GM23338 (cell line): Measurements from ENCODE around the gene DVL2. TPM values are rescaled to one million over a fixed set of nuclear protein-coding genes. Genes with fewer than 3 reads are reported as not detected.
A peak's percentile ranks its signal among the peaks of the same experiment; 100 is the strongest.

ENCODE experiments used
- ATAC-seq: fragments of 200-7000 bp; cut with Tn5 transposase; 3 replicates; pipeline ENCODE4 v1.9.1; 2020
- DNase-seq: peaks from one replicate; pipeline ENCODE4 v3.0.0-alpha.2; 2015; ENCODE audit warnings: low spot score
- H2AFZ ChIP-seq: fragments of 200-600 bp; sonication (generic); 2 replicates; pipeline ENCODE4 v1.8.0; 2016; ENCODE audit warnings: antibody characterized with exemption, mild to moderate bottlenecking, moderate library complexity
- H3F3A ChIP-seq: fragments of 200-600 bp; sonication (generic); replicated peaks from 2 replicates; pipeline ENCODE4 v1.8.0; 2017; ENCODE audit warnings: antibody characterized with exemption, mixed run types, low read depth
- H3K27ac ChIP-seq: fragments of 200-600 bp; sonication (generic); 2 replicates; pipeline ENCODE4 v1.6.1; 2016; ENCODE audit warnings: low read depth
- H3K27me3 ChIP-seq: fragments of 200-600 bp; sonication (generic); 2 replicates; pipeline ENCODE4 v1.8.0; 2016; ENCODE audit warnings: mild to moderate bottlenecking, mixed run types, moderate library complexity; ENCODE audit not compliant: insufficient read depth
- H3K36me3 ChIP-seq: fragments of 200-600 bp; sonication (generic); 2 replicates; pipeline ENCODE4 v1.8.0; 2016; ENCODE audit warnings: mild to moderate bottlenecking; ENCODE audit not compliant: insufficient read depth
- H3K4me1 ChIP-seq: fragments of 200-600 bp; sonication (generic); 2 replicates; pipeline ENCODE4 v1.8.0; 2016; ENCODE audit warnings: mild to moderate bottlenecking, moderate library complexity; ENCODE audit not compliant: insufficient read depth
- H3K4me2 ChIP-seq: fragments of 200-600 bp; sonication (generic); 2 replicates; pipeline ENCODE4 v1.7.1; 2017; ENCODE audit warnings: mixed run types
- H3K4me3 ChIP-seq: fragments of 200-600 bp; sonication (generic); 2 replicates; pipeline ENCODE4 v1.6.1; 2016; ENCODE audit warnings: mixed run types
- H3K79me2 ChIP-seq: fragments of 200-600 bp; sonication (generic); replicated peaks from 2 replicates; pipeline ENCODE4 v1.8.0; 2017; ENCODE audit warnings: mild to moderate bottlenecking; ENCODE audit not compliant: insufficient read depth
- H3K9me2 ChIP-seq: fragments of 200-600 bp; sonication (generic); 2 replicates; pipeline ENCODE4 v1.8.0; 2017; ENCODE audit not compliant: insufficient read depth
- H4K20me1 ChIP-seq: fragments of 200-600 bp; sonication (generic); replicated peaks from 2 replicates; pipeline ENCODE4 v1.8.0; 2017; ENCODE audit warnings: mild to moderate bottlenecking; ENCODE audit not compliant: insufficient read depth
- H3K27ac Mint-ChIP-seq: 2 replicates; pipeline ENCODE4 v1.8.0; 2020; ENCODE audit warnings: inconsistent platforms, mild to moderate bottlenecking, moderate library complexity, mixed read lengths
- H3K27me3 Mint-ChIP-seq: 3 replicates; pipeline ENCODE4 v1.8.0; 2022; ENCODE audit warnings: low read depth, mild to moderate bottlenecking, moderate library complexity, mixed read lengths, inconsistent platforms; ENCODE audit not compliant: insufficient read depth, poor library complexity
- H3K36me3 Mint-ChIP-seq: 3 replicates; pipeline ENCODE4 v1.8.0; 2021; ENCODE audit warnings: low read depth, mild to moderate bottlenecking, inconsistent platforms, moderate library complexity, mixed read lengths
- H3K4me1 Mint-ChIP-seq: 3 replicates; pipeline ENCODE4 v1.8.0; 2020; ENCODE audit warnings: mild to moderate bottlenecking, inconsistent platforms, mixed read lengths
- H3K4me3 Mint-ChIP-seq: 3 replicates; pipeline ENCODE4 v1.8.0; 2021; ENCODE audit warnings: moderate library complexity, mild to moderate bottlenecking, inconsistent platforms, mixed read lengths
- H3K9me3 Mint-ChIP-seq: 3 replicates; pipeline ENCODE4 v1.8.0; 2020; ENCODE audit warnings: moderate library complexity, mild to moderate bottlenecking, inconsistent platforms, mixed read lengths
- CREB1 ChIP-seq: fragments of 250-450 bp; sonication (Bioruptor Pico); IDR thresholded peaks from 2 replicates; pipeline ENCODE4 v1.5.0; 2020; ENCODE audit warnings: low read depth, mild to moderate bottlenecking, moderate library complexity
- CTCF ChIP-seq, 2 experiments: fragments of 200-600 bp in 1 of 2; sonication (generic) in 1 of 2; conservative IDR thresholded peaks; 2 replicates each; pipeline versions ENCODE4 v1.5.1 to v1.6.1; 2016 to 2017; ENCODE audit warnings: antibody characterized with exemption in 2 of 2, low read depth in 2 of 2, mild to moderate bottlenecking in 2 of 2, moderate library complexity in 1 of 2
- EZH2 ChIP-seq: fragments of 200-600 bp; sonication (generic); IDR thresholded peaks from one replicate; pipeline ENCODE4 v1.8.0; 2017; ENCODE audit warnings: antibody characterized with exemption, mild to moderate bottlenecking, low read depth; ENCODE audit not compliant: unreplicated experiment
- EZH2phosphoT487 ChIP-seq: fragments of 200-600 bp; sonication (generic); IDR thresholded peaks from one replicate; pipeline ENCODE4 v1.8.1; 2018; ENCODE audit warnings: antibody characterized with exemption; ENCODE audit not compliant: unreplicated experiment
- JUNB ChIP-seq: IDR thresholded peaks from one replicate; pipeline ENCODE4 v1.6.1; 2016; ENCODE audit warnings: antibody characterized with exemption; ENCODE audit not compliant: unreplicated experiment
- NANOG ChIP-seq: IDR thresholded peaks from 2 replicates; pipeline ENCODE4 v1.6.1; 2016; ENCODE audit warnings: antibody characterized with exemption, borderline replicate concordance
- POLR2AphosphoS5 ChIP-seq: IDR thresholded peaks from 2 replicates; pipeline ENCODE4 v1.6.1; 2016; ENCODE audit warnings: antibody characterized with exemption, low read depth
- STAT1 ChIP-seq: IDR thresholded peaks from one replicate; pipeline ENCODE4 v1.6.1; 2016; ENCODE audit warnings: antibody characterized with exemption; ENCODE audit not compliant: unreplicated experiment
- ZNF114 ChIP-seq: fragments of 250-450 bp; sonication (Bioruptor Pico); IDR thresholded peaks from 2 replicates; pipeline ENCODE4 v1.5.0; 2020; ENCODE audit warnings: mild to moderate bottlenecking, moderate library complexity
- polyA plus RNA-seq: library from polyadenylated mRNA; unstranded; fragments of >200 nt; fragmentation: Nextera tagmentation; extraction: Ambion mirVana; gene quantifications from 2 replicates; pipeline ENCODE4 v1.2.1, GENCODE V29; 2016
- total RNA-seq: library from RNA; depleted of rRNA; stranded (reverse); fragments of >200 nt; shearing (Covaris generic); gene quantifications from 2 replicates; pipeline ENCODE4 v1.2.3, GENCODE V29; 2014
- TF ChIP-seq, protein P1 (sequence below): IDR thresholded peaks from 2 replicates; pipeline ENCODE4 v1.6.1; 2016; ENCODE audit warnings: antibody characterized with exemption
- TF ChIP-seq, protein P2 (sequence below): IDR thresholded peaks from one replicate; pipeline ENCODE4 v1.6.1; 2018; ENCODE audit warnings: antibody characterized with exemption; ENCODE audit not compliant: unreplicated experiment

The DVL2 gene
- total and polyA plus RNA-seq, 2 experiments from 2014 or later = 19.7 to 80.6 TPM

- H3K4me3 ChIP-seq = peak overlapping the region; percentile 99
- peaks cover 27% of the 10 kb centered on the region for H3K79me2 ChIP-seq
- Mint-ChIP-seq H3K36me3 (peaks cover 25% of the 10 kb centered on the region), H3K4me1 (peaks cover 35% of the 10 kb centered on the region), H3K27ac (peak overlapping the region; percentile 97), H3K27me3 (peaks cover 27% of the 10 kb centered on the region), H3K4me3 (peak overlapping the region; percentile 91), H3K9me3 (no peaks in the 10 kb centered on the region; the same call in 2 of the 3 replicates)
- peaks cover 13% of the 10 kb centered on the region for H3K4me1 ChIP-seq
- H3F3A ChIP-seq = peaks cover 22% of the 10 kb centered on the region
- peaks cover 9% of the 10 kb centered on the region for H3K36me3 ChIP-seq
- ATAC-seq (peak; percentile 56), DNase-seq (peak; percentile 97)
- peak overlapping the region; percentile 99 for H3K27ac ChIP-seq
- TF ChIP-seq JUNB (no peak), POLR2AphosphoS5 (peak; percentile 67), ZNF114 (CRISPR knock-in tag) (no peak), CTCF (conservative IDR thresholded peaks at IDR 0.05; ENCODE audit: low read depth in 2 of 2) (no peak)
- TF ChIP-seq, protein P1, sequence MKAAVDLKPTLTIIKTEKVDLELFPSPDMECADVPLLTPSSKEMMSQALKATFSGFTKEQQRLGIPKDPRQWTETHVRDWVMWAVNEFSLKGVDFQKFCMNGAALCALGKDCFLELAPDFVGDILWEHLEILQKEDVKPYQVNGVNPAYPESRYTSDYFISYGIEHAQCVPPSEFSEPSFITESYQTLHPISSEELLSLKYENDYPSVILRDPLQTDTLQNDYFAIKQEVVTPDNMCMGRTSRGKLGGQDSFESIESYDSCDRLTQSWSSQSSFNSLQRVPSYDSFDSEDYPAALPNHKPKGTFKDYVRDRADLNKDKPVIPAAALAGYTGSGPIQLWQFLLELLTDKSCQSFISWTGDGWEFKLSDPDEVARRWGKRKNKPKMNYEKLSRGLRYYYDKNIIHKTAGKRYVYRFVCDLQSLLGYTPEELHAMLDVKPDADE = no peak
- H3K27me3 ChIP-seq = no peaks in the 10 kb centered on the region
- peak overlapping the region; percentile 100 for H3K4me2 ChIP-seq
- H3K9me2 ChIP-seq = no peaks in the 10 kb centered on the region
- peak overlapping the region; percentile 100 for H2AFZ ChIP-seq
- H4K20me1 ChIP-seq = peaks cover 15% of the 10 kb centered on the region; the same call in 1 of the 2 replicates
Observed at GRCh38 chr17:7262935-7263800, 28.9 kb upstream of the DVL2 start.

DNA sequence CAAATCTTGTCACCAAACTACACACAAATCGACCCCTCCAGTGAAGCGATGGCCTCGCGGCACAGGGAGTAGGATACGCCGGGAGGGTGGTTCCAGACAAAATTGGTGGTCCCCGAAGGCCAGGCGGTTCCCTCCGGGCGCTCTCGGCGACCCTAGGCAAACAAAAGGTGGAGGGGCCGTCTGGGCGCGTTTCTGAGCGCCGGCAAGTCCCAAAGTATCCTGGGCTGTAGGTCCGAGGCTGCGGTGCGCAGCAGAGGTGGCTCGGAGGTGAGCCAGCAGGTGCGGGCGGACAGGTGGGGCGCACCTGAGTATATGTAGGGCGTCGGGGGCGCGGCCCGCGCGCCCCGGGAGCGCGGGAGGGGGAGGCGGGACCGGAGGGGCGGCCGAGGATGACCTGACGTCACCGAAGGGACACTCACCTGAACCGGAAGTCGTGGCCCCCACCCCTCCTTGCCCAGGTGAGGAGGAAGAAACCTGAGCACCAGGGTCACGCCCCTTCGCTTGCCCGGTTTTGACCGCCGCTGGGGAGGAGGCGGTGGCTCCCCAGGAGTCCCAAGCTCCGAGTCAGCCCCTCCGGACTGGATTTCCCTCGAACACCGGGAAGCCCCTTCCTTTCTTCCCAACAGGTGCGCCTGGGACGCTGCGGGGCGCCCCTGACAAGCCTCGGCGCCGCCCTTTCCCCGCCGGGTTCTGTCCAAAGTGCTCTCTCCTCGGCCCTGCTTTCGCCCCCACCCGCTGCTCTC is 28.0 kb upstream of the DVL2 start, which contains the start of gene CLDN7:
Gene CLDN7, minus strand, starts transcription at position 287 of the 743 bp plus-strand sequence. CDS start 435 bp downstream, outside the sequence.
- Histone ChIP-seq H3K36me3 (peaks cover 9% of the 10 kb centered on the region), H3K79me2 (peaks cover 27% of the 10 kb centered on the region), H3K27ac (peak within 1 kb of the TSS; percentile 99), H3K27me3 (no peaks in the 10 kb centered on the region), H3F3A (peaks cover 22% of the 10 kb centered on the region), H2AFZ (peak within 1 kb of the TSS; percentile 100), H3K4me1 (peaks cover 13% of the 10 kb centered on the region), H3K4me2 (peak within 1 kb of the TSS; percentile 100), H3K4me3 (peak within 1 kb of the TSS; percentile 99), H3K9me2 (no peaks in the 10 kb centered on the region), H4K20me1 (peaks cover 15% of the 10 kb centered on the region; the same call in 1 of the 2 replicates)
- H3K4me3 Mint-ChIP-seq = peak within 1 kb of the TSS; percentile 91
- peak within 1 kb of the TSS; percentile 99 for H3K27ac Mint-ChIP-seq
- H3K9me3 Mint-ChIP-seq = no peaks in the 10 kb centered on the region; the same call in 2 of the 3 replicates
- peak; percentile 98 for DNase-seq
- peaks cover 35% of the 10 kb centered on the region for H3K4me1 Mint-ChIP-seq
- ATAC-seq = peak; percentile 64
- H3K36me3 Mint-ChIP-seq = peaks cover 30% of the 10 kb centered on the region
- peaks cover 27% of the 10 kb centered on the region for H3K27me3 Mint-ChIP-seq
- TF ChIP-seq CTCF (conservative IDR thresholded peaks at IDR 0.05; ENCODE audit: low read depth in 2 of 2) (peak; percentile 12 to 47; a peak in 2 of 4 replicates), ZNF114 (CRISPR knock-in tag) (no peak), STAT1 (no peak), NANOG (no peak), EZH2phosphoT487 (no peak), POLR2AphosphoS5 (peak; percentile 96), CREB1 (CRISPR knock-in tag) (peak; percentile 92), EZH2 (no peak)
- TF ChIP-seq, protein P1 = no peak
- TF ChIP-seq, protein P2, sequence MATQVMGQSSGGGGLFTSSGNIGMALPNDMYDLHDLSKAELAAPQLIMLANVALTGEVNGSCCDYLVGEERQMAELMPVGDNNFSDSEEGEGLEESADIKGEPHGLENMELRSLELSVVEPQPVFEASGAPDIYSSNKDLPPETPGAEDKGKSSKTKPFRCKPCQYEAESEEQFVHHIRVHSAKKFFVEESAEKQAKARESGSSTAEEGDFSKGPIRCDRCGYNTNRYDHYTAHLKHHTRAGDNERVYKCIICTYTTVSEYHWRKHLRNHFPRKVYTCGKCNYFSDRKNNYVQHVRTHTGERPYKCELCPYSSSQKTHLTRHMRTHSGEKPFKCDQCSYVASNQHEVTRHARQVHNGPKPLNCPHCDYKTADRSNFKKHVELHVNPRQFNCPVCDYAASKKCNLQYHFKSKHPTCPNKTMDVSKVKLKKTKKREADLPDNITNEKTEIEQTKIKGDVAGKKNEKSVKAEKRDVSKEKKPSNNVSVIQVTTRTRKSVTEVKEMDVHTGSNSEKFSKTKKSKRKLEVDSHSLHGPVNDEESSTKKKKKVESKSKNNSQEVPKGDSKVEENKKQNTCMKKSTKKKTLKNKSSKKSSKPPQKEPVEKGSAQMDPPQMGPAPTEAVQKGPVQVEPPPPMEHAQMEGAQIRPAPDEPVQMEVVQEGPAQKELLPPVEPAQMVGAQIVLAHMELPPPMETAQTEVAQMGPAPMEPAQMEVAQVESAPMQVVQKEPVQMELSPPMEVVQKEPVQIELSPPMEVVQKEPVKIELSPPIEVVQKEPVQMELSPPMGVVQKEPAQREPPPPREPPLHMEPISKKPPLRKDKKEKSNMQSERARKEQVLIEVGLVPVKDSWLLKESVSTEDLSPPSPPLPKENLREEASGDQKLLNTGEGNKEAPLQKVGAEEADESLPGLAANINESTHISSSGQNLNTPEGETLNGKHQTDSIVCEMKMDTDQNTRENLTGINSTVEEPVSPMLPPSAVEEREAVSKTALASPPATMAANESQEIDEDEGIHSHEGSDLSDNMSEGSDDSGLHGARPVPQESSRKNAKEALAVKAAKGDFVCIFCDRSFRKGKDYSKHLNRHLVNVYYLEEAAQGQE = no peak
